SK-N-SH (cell line): ENCODE measurements around the gene ATP6V0A1. TPM values are rescaled to one million over a fixed set of nuclear protein-coding genes. Genes with fewer than 3 reads are reported as not detected.

Source experiments
- CTCF ChIA-PET: fragments of 300-600, 350-600 bp; formaldehyde crosslinking; extraction: SDS; loops from one replicate; lab custom pipeline; 2021; lab: Yijun Ruan, JAX
- POLR2A ChIA-PET: fragments of 350-600 bp; sonication (Branson Sonifier 250); formaldehyde crosslinking; extraction: SDS; loops from one replicate; lab custom pipeline; 2020; ENCODE audit warnings: antibody characterized with exemption, inconsistent platforms; lab: Yijun Ruan, JAX
- DNase-seq: peaks from one replicate; pipeline ENCODE4 v3.0.0; 2012
- H2AFZ ChIP-seq: fragments of 200-600 bp; sonication (generic); 2 replicates; pipeline ENCODE4 v1.8.1; 2016; ENCODE audit warnings: antibody characterized with exemption, mild to moderate bottlenecking, low read depth
- H3F3A ChIP-seq: fragments of 200-600 bp; sonication (generic); replicated peaks from 2 replicates; pipeline ENCODE3; 2016; ENCODE audit warnings: antibody characterized with exemption, mild to moderate bottlenecking; ENCODE audit not compliant: insufficient read depth
- H3K27ac ChIP-seq, 2 experiments: fragments of 200-500 bp in 1 of 2; fragments of 200-600 bp in 1 of 2; sonication (Bioruptor generic) in 1 of 2; sonication (generic), shearing (Covaris generic) in 1 of 2; 2 replicates each; pipeline versions ENCODE4 v1.5.1 to v1.6.1; 2014 to 2016; ENCODE audit warnings: low read depth in 2 of 2, inconsistent platforms in 1 of 2, low read length in 1 of 2, mild to moderate bottlenecking in 1 of 2, mixed read lengths in 1 of 2
- H3K27me3 ChIP-seq: fragments of 200-600 bp; sonication (generic), shearing (Covaris generic); 2 replicates; pipeline ENCODE4 v1.6.1; 2016; ENCODE audit warnings: mixed run types; ENCODE audit not compliant: insufficient read depth
- H3K36me3 ChIP-seq, 2 experiments: fragments of 200-500 bp in 1 of 2; fragments of 200-600 bp in 1 of 2; sonication (Bioruptor generic) in 1 of 2; sonication (generic) in 1 of 2; replicated peaks in 1 of 2; 2 replicates each; pipeline versions ENCODE3 to v1.5.1; 2014 to 2016; ENCODE audit warnings: low read length in 1 of 2, mild to moderate bottlenecking in 1 of 2; ENCODE audit not compliant: insufficient read depth in 2 of 2, control insufficient read depth in 1 of 2
- H3K4me1 ChIP-seq, 2 experiments: fragments of 200-500 bp in 1 of 2; fragments of 200-600 bp in 1 of 2; sonication (Bioruptor generic) in 1 of 2; sonication (generic), shearing (Covaris generic) in 1 of 2; 2 replicates each; pipeline versions ENCODE4 v1.5.1 to v1.6.1; 2014 to 2016; ENCODE audit warnings: low read depth in 1 of 2, low read length in 1 of 2, mixed run types in 1 of 2; ENCODE audit not compliant: insufficient read depth in 2 of 2, control insufficient read depth in 1 of 2
- H3K4me2 ChIP-seq: fragments of 200-600 bp; sonication (generic), shearing (Covaris generic); 2 replicates; pipeline ENCODE4 v1.6.1; 2017; ENCODE audit warnings: mixed run types
- H3K4me3 ChIP-seq, 2 experiments: fragments of 200-500 bp in 1 of 2; fragments of 200-600 bp in 1 of 2; sonication (Bioruptor generic) in 1 of 2; sonication (generic), shearing (Covaris generic) in 1 of 2; 2 replicates each; pipeline versions ENCODE4 v1.5.1 to v1.8.1; 2014 to 2016; ENCODE audit warnings: low read depth in 2 of 2, inconsistent platforms in 1 of 2, low read length in 1 of 2, mild to moderate bottlenecking in 1 of 2, mixed read lengths in 1 of 2, moderate library complexity in 1 of 2
- H3K79me2 ChIP-seq: fragments of 200-600 bp; sonication (generic); 2 replicates; pipeline ENCODE4 v1.8.1; 2017; ENCODE audit warnings: mild to moderate bottlenecking; ENCODE audit not compliant: insufficient read depth
- H3K9ac ChIP-seq: fragments of 200-600 bp; sonication (generic); 2 replicates; pipeline ENCODE4 v1.6.1; 2017; ENCODE audit warnings: mixed run types
- H3K9me2 ChIP-seq: fragments of 200-600 bp; sonication (generic); 2 replicates; pipeline ENCODE4 v1.6.1; 2017; ENCODE audit warnings: mixed run types
- H3K9me3 ChIP-seq: fragments of 200-600 bp; sonication (generic); 2 replicates; pipeline ENCODE4 v1.6.1; 2017; ENCODE audit warnings: mixed run types, mild to moderate bottlenecking, moderate library complexity
- H4K20me1 ChIP-seq: fragments of 200-600 bp; sonication (generic); 2 replicates; pipeline ENCODE4 v1.6.1; 2017; ENCODE audit warnings: mild to moderate bottlenecking, mixed run types; ENCODE audit not compliant: insufficient read depth
- ELF1 ChIP-seq: IDR thresholded peaks from 2 replicates; pipeline ENCODE4 v1.4.0; 2012
- EP300 ChIP-seq, 2 experiments: IDR thresholded peaks; 2 replicates each; pipeline versions ENCODE4 v1.4.0 to v1.6.1; 2012; ENCODE audit warnings: borderline replicate concordance in 1 of 2, low read depth in 1 of 2, low read length in 1 of 2
- FOSL2 ChIP-seq: IDR thresholded peaks from 2 replicates; pipeline ENCODE4 v1.4.0; 2012; ENCODE audit warnings: low read depth, mild to moderate bottlenecking, moderate library complexity, borderline replicate concordance
- FOXM1 ChIP-seq: IDR thresholded peaks from 2 replicates; pipeline ENCODE4 v1.4.0; 2012; ENCODE audit warnings: low read depth, mild to moderate bottlenecking
- GATA2 ChIP-seq: sonication (generic); formaldehyde crosslinking; IDR thresholded peaks from 2 replicates; pipeline ENCODE4 v1.5.0; 2020; ENCODE audit warnings: mild to moderate bottlenecking, missing genetic modification reagents
- NFIC ChIP-seq: IDR thresholded peaks from 2 replicates; pipeline ENCODE4 v1.4.0; 2012; ENCODE audit warnings: borderline replicate concordance
- RAD21 ChIP-seq: IDR thresholded peaks from 2 replicates; pipeline ENCODE4 v1.6.1; 2012; ENCODE audit warnings: mild to moderate bottlenecking, low read length
- RCOR1 ChIP-seq: fragments of 150-350 bp; IDR thresholded peaks from 2 replicates; pipeline ENCODE4 v1.6.1; 2017; ENCODE audit warnings: antibody characterized with exemption, low read length
- RXRA ChIP-seq: IDR thresholded peaks from 2 replicates; pipeline ENCODE4 v1.4.0; 2012; ENCODE audit warnings: low read depth, mild to moderate bottlenecking, borderline replicate concordance
- SMC3 ChIP-seq: IDR thresholded peaks from 2 replicates; pipeline ENCODE4 v1.6.1; 2012; ENCODE audit warnings: low read depth, low read length, improper control_type of control experiment
- WGBS: methylation state at CpG from one replicate; pipeline ENCODE4 v1.1.6; 2017; ENCODE audit warnings: low lambda C conversion rate; 5-methylcytosine and 5-hydroxymethylcytosine counted together
- polyA plus RNA-seq, 3 experiments: library from polyadenylated mRNA; depleted of rRNA; stranded (reverse); fragments of >200 nt; gene quantifications; 2 replicates each; pipeline ENCODE4 v1.2.3, GENCODE V29; 2012
- TF ChIP-seq, protein P1 (sequence below): fragments of 150-350 bp; IDR thresholded peaks from 2 replicates; pipeline ENCODE4 v1.6.1; 2016; ENCODE audit warnings: mild to moderate bottlenecking, low read depth, low read length
- TF ChIP-seq, protein P2 (sequence below): fragments of 150-350 bp; IDR thresholded peaks from 2 replicates; pipeline ENCODE4 v1.6.1; 2017; ENCODE audit warnings: antibody characterized with exemption, low read length, low read depth, borderline replicate concordance
- TF ChIP-seq, protein P3 (sequence below): IDR thresholded peaks from 2 replicates; pipeline ENCODE4 v1.6.1; 2012; ENCODE audit warnings: mild to moderate bottlenecking, low read depth, low read length, moderate library complexity
- TF ChIP-seq, protein P4 (sequence below): IDR thresholded peaks from 2 replicates; pipeline ENCODE4 v1.4.0; 2012; ENCODE audit warnings: low read depth, borderline replicate concordance

The ATP6V0A1 gene
- polyA plus RNA-seq, 1 of the 3 experiments (the other 2 are of a cell fraction) = 31.7 TPM

DNA sequence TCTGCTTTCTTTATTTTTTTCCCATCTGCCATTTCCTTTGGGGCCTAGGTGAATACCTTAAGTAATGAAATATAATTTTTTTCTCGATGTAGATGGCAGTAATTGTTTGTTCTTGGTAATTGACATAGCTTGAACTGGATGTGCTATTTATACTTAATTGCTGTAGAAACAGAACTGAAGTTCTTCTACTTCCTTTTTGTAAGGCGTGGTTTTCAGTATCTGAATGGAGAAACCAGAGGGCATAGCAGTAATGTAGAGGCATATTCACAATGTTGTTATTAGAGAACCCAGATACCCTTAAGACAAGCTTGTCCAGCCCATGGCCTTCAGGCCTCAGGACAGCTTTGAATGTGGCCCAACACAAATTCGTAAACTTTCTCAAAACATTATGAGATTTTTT is 16.4 kb downstream of the ATP6V0A1 start:
- CTCF ChIA-PET = no interaction called here
- POLR2A ChIA-PET = no interaction called here
- Histone ChIP-seq H3K9me2 (no peaks in the 10 kb centered on the region), H2AFZ (no peak overlapping the region), H3K36me3 (peaks cover 60 to 62% of the 10 kb centered on the region in 2 experiments), H3F3A (peaks cover 13% of the 10 kb centered on the region), H3K4me3 (no peak overlapping the region), H3K27ac (no peak overlapping the region), H3K27me3 (no peaks in the 10 kb centered on the region), H3K4me2 (no peak overlapping the region), H3K4me1 (no peaks in the 10 kb centered on the region), H4K20me1 (no peaks in the 10 kb centered on the region), H3K9me3 (no peaks in the 10 kb centered on the region), H3K79me2 (no peaks in the 10 kb centered on the region), H3K9ac (no peak overlapping the region)
- WGBS = 89% methylated on average over 3 of the region's 3 CpGs
- no peak for DNase-seq
- TF ChIP-seq ELF1 (no peak), FOXM1 (no peak), RCOR1 (no peak), EP300 (IDR thresholded peaks at IDR 0.05; ENCODE audit: borderline replicate concordance in 1 of 2, low read depth in 1 of 2, low read length in 1 of 2) (no peak), RXRA (no peak), GATA2 (no peak), RAD21 (no peak), NFIC (no peak), FOSL2 (no peak), SMC3 (no peak)
- TF ChIP-seq, protein P1, sequence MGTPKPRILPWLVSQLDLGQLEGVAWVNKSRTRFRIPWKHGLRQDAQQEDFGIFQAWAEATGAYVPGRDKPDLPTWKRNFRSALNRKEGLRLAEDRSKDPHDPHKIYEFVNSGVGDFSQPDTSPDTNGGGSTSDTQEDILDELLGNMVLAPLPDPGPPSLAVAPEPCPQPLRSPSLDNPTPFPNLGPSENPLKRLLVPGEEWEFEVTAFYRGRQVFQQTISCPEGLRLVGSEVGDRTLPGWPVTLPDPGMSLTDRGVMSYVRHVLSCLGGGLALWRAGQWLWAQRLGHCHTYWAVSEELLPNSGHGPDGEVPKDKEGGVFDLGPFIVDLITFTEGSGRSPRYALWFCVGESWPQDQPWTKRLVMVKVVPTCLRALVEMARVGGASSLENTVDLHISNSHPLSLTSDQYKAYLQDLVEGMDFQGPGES = no peak
- TF ChIP-seq, protein P2, sequence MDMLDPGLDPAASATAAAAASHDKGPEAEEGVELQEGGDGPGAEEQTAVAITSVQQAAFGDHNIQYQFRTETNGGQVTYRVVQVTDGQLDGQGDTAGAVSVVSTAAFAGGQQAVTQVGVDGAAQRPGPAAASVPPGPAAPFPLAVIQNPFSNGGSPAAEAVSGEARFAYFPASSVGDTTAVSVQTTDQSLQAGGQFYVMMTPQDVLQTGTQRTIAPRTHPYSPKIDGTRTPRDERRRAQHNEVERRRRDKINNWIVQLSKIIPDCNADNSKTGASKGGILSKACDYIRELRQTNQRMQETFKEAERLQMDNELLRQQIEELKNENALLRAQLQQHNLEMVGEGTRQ = no peak
- TF ChIP-seq, protein P3, sequence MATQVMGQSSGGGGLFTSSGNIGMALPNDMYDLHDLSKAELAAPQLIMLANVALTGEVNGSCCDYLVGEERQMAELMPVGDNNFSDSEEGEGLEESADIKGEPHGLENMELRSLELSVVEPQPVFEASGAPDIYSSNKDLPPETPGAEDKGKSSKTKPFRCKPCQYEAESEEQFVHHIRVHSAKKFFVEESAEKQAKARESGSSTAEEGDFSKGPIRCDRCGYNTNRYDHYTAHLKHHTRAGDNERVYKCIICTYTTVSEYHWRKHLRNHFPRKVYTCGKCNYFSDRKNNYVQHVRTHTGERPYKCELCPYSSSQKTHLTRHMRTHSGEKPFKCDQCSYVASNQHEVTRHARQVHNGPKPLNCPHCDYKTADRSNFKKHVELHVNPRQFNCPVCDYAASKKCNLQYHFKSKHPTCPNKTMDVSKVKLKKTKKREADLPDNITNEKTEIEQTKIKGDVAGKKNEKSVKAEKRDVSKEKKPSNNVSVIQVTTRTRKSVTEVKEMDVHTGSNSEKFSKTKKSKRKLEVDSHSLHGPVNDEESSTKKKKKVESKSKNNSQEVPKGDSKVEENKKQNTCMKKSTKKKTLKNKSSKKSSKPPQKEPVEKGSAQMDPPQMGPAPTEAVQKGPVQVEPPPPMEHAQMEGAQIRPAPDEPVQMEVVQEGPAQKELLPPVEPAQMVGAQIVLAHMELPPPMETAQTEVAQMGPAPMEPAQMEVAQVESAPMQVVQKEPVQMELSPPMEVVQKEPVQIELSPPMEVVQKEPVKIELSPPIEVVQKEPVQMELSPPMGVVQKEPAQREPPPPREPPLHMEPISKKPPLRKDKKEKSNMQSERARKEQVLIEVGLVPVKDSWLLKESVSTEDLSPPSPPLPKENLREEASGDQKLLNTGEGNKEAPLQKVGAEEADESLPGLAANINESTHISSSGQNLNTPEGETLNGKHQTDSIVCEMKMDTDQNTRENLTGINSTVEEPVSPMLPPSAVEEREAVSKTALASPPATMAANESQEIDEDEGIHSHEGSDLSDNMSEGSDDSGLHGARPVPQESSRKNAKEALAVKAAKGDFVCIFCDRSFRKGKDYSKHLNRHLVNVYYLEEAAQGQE = no peak
- TF ChIP-seq, protein P4, sequence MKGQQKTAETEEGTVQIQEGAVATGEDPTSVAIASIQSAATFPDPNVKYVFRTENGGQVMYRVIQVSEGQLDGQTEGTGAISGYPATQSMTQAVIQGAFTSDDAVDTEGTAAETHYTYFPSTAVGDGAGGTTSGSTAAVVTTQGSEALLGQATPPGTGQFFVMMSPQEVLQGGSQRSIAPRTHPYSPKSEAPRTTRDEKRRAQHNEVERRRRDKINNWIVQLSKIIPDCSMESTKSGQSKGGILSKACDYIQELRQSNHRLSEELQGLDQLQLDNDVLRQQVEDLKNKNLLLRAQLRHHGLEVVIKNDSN = no peak
